OCI-LY7 (cell line): Measurements from ENCODE around the gene TEX36.

Source experiments
- EZH2phosphoT487 ChIP-seq: fragments of 200-600 bp; sonication (generic); IDR thresholded peaks from 2 replicates; pipeline ENCODE4 v1.6.1; 2018; ENCODE audit warnings: low read depth, borderline replicate concordance, mild to moderate bottlenecking, mixed run types, antibody characterized with exemption, low read length, moderate library complexity, mixed read lengths
- TF ChIP-seq, protein P1 (sequence below): fragments of 200-600 bp; sonication (generic); conservative IDR thresholded peaks from 2 replicates; pipeline ENCODE4 v1.5.1; 2014; ENCODE audit warnings: mild to moderate bottlenecking, antibody characterized with exemption, low read length, moderate library complexity, mixed read lengths

DNA sequence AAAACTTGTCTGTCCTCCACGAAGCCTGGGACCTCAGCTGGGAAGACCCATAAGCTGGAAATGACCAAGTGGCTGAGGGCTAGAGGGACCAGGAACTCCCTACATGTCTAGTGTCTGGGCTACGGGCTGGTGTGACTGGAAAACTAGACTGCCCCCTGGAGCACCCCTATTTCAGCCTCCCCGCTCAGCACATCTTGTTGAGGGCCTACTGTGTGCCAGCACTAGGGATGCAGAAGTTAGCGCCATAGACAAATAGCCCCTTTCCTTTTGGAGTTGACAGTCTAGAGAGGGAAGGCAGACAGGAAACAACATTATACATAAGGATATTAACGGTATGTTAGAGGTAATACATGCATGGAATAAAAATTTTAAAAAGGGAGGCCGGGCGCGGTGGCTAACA lies 74.5 kb downstream of the TEX36 start:
- TF ChIP-seq, protein P1, sequence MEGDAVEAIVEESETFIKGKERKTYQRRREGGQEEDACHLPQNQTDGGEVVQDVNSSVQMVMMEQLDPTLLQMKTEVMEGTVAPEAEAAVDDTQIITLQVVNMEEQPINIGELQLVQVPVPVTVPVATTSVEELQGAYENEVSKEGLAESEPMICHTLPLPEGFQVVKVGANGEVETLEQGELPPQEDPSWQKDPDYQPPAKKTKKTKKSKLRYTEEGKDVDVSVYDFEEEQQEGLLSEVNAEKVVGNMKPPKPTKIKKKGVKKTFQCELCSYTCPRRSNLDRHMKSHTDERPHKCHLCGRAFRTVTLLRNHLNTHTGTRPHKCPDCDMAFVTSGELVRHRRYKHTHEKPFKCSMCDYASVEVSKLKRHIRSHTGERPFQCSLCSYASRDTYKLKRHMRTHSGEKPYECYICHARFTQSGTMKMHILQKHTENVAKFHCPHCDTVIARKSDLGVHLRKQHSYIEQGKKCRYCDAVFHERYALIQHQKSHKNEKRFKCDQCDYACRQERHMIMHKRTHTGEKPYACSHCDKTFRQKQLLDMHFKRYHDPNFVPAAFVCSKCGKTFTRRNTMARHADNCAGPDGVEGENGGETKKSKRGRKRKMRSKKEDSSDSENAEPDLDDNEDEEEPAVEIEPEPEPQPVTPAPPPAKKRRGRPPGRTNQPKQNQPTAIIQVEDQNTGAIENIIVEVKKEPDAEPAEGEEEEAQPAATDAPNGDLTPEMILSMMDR = no peak
- no peak for TF ChIP-seq EZH2phosphoT487
